ENCODE results near the gene CLUH.

The CLUH gene

DNA sequence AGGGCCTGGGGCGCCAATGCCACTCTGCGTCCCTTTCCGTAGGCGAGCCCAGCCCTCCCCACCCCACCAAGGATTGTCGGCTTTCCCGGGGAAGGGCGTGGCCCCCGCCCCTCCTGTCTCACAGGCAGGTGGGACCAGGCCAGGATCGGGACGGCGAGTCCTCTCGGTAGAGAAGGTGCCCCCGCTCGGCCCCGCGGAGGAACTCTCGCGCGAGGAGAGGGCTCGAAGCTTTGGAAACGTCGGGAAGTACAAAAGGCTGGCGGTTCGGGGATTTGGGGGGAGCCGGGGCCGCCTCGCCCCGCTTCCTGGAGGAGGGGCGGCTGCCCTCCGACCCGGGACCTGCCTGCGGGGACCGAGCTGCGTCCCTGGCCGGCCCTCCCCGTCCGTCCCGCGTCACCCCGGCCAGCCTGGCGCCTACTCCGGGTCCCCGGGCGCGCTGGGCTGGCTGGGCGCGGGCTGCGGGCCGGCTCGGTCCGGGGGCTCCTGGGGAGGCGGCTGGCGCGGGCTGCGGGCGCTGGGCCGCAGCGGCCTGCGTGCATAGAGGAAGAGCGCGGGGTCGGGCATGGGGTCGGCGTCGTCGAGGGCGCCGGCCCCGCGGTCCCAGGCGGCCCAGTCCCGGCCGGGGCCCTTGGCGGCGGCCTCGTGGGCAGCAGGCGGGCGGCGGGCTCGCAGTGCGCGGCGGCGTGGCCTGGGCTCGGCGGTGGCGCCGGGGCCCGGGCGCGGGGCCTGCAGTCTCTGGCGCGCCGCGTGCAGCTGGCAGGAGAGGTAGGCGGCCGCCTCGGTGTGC is 12.6 kb upstream of the CLUH start:
- DNase-seq = no peak
- Histone ChIP-seq H3K36me3 (peaks cover 8% of the 10 kb centered on the region), H3K9me3 (ENCODE audit: severe bottlenecking) (no peaks in the 10 kb centered on the region), H3K27ac (no peak overlapping the region), H3K27me3 (ENCODE audit: insufficient read depth, low read depth, severe bottlenecking) (no peaks in the 10 kb centered on the region), H3K4me3 (ENCODE audit: low read depth, low read length) (no peak overlapping the region)
- TF ChIP-seq, protein P1, sequence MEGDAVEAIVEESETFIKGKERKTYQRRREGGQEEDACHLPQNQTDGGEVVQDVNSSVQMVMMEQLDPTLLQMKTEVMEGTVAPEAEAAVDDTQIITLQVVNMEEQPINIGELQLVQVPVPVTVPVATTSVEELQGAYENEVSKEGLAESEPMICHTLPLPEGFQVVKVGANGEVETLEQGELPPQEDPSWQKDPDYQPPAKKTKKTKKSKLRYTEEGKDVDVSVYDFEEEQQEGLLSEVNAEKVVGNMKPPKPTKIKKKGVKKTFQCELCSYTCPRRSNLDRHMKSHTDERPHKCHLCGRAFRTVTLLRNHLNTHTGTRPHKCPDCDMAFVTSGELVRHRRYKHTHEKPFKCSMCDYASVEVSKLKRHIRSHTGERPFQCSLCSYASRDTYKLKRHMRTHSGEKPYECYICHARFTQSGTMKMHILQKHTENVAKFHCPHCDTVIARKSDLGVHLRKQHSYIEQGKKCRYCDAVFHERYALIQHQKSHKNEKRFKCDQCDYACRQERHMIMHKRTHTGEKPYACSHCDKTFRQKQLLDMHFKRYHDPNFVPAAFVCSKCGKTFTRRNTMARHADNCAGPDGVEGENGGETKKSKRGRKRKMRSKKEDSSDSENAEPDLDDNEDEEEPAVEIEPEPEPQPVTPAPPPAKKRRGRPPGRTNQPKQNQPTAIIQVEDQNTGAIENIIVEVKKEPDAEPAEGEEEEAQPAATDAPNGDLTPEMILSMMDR (IDR thresholded peaks at IDR 0.05; ENCODE audit: low read depth, low read length) = no peak

DNA sequence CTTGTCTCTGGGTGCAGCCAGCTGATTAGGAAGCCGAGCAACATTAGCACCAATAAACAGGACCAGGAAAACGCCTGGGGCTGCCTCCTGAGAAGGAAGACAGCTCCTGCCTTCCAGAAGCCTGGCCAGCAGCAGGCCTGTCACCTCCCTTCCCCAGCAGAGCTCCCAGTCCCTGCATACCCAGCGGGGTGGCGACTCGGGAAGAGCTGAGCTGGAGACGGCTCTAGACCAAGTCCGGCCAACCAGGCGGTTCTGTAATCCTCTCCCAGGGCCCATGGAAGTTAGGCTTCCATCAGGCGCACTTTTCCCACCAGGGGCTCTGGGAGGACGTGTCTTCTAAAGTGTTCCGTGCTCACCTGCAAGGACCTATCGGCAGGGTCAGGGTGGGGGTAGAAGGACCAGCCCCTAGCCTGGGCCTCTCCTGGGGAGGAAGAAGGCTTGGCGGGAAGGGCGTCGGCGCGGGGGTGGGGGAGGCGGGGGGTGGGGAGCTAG is 12.0 kb upstream of the CLUH start:
- TF ChIP-seq, protein P1 (IDR thresholded peaks at IDR 0.05; ENCODE audit: low read depth, low read length) = no peak
- Histone ChIP-seq H3K27me3 (ENCODE audit: insufficient read depth, low read depth, severe bottlenecking) (no peaks in the 10 kb centered on the region), H3K36me3 (peaks cover 8% of the 10 kb centered on the region), H3K27ac (no peak overlapping the region), H3K9me3 (ENCODE audit: severe bottlenecking) (no peaks in the 10 kb centered on the region), H3K4me3 (ENCODE audit: low read depth, low read length) (no peak overlapping the region)
- DNase-seq = no peak

DNA sequence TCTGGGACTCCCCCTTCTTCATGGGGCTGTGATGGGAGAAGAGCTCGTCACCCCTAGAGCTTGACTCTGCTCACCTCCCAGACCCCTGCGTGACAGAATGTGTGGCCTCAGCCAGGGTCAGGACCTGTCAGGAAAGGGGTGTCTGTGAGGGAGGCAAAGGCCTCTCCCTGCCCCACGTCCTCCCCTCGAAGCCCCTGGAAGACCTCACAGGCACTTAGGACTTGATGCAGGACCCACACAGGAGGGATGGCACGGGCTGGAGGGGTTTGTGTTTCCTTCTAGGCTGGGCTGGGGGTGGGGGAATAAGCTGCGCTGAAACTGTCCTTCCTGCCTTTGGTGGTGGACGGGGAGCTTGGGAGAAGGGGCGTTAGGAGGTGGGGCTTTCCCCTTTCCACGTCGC is 11.0 kb upstream of the CLUH start:
- no peak overlapping the region for H3K4me3 ChIP-seq (ENCODE audit: low read depth, low read length)
- TF ChIP-seq, protein P1 (IDR thresholded peaks at IDR 0.05; ENCODE audit: low read depth, low read length) = no peak
- peaks cover 6% of the 10 kb centered on the region for H3K36me3 ChIP-seq
- no peaks in the 10 kb centered on the region for H3K9me3 ChIP-seq (ENCODE audit: severe bottlenecking)
- H3K27ac ChIP-seq = no peak overlapping the region
- no peak for DNase-seq
- no peaks in the 10 kb centered on the region for H3K27me3 ChIP-seq (ENCODE audit: insufficient read depth, low read depth, severe bottlenecking)

DNA sequence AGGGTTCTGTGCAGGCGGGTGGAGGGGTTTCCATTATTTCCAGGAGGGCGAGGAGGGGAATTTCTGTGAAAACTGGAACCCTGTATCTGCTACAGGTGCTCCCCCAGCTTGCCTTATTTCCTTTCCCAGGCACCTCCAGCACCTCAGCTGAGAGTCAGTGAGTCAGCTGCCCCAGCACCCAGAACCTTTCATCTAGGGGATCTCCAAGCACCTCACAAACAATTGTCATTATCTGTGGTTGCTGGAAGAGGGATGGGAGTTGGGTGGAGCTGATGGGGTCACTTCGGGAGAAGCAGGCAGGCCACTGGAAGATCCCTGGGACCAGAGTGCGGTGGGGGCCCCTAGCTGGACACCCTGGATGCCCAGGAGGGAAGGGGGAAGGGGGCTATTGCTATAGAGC is 10.0 kb upstream of the CLUH start:
- Histone ChIP-seq H3K9me3 (ENCODE audit: severe bottlenecking) (no peaks in the 10 kb centered on the region), H3K27me3 (ENCODE audit: insufficient read depth, low read depth, severe bottlenecking) (no peaks in the 10 kb centered on the region), H3K4me3 (ENCODE audit: low read depth, low read length) (no peak overlapping the region), H3K36me3 (no peaks in the 10 kb centered on the region), H3K27ac (no peak overlapping the region)
- DNase-seq = no peak
- TF ChIP-seq, protein P1 (IDR thresholded peaks at IDR 0.05; ENCODE audit: low read depth, low read length) = no peak

DNA sequence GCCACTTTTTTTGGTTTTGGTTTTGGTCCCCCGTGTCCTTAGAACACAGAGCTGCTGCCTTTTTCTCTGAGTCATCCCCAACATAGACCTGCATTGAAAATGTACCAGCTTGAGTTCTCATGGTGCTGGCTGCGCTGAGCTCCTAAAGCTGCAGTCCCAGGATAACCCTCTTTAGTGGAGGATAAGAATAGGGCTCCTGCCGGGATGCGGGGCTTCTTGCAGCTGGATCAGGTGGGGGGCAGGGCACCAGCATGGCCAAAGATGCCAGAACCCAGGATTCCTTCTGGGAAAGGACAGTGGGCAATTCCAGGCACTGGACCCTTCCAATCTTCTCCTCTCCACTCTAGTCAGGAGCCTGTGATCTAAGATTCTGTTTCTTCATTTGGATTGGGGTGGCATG is 8.3 kb upstream of the CLUH start:
- no peak overlapping the region for H3K27ac ChIP-seq
- H3K36me3 ChIP-seq = no peaks in the 10 kb centered on the region
- TF ChIP-seq, protein P1 (IDR thresholded peaks at IDR 0.05; ENCODE audit: low read depth, low read length) = no peak
- DNase-seq = peak; percentile 56
- no peaks in the 10 kb centered on the region for H3K27me3 ChIP-seq (ENCODE audit: insufficient read depth, low read depth, severe bottlenecking)
- no peak overlapping the region for H3K4me3 ChIP-seq (ENCODE audit: low read depth, low read length)
- H3K9me3 ChIP-seq (ENCODE audit: severe bottlenecking) = no peaks in the 10 kb centered on the region

Measured in WERI-Rb-1 (cell line).